ENCODE data around the gene NKRF. TPM values are rescaled to one million over a fixed set of nuclear protein-coding genes. Genes with fewer than 3 reads are reported as not detected.

Gene NKRF
- total RNA-seq, 1 donor from 2014 or later = 4.8 TPM

Other genes starting within 250 kb of the NKRF start
- 12.5 TPM for gene SLC25A43, start 207.1 kb downstream of the NKRF start, total RNA-seq (ENCODE audit: insufficient read depth, low replicate concordance)
- gene SLC25A5, start 138.0 kb downstream of the NKRF start, total RNA-seq (ENCODE audit: insufficient read depth, low replicate concordance) = 71.0 TPM
- 22.9 TPM for gene STEEP1, start 41.0 kb downstream of the NKRF start, total RNA-seq (ENCODE audit: insufficient read depth, low replicate concordance)
- gene UBE2A, start 31.9 kb downstream of the NKRF start, total RNA-seq (ENCODE audit: insufficient read depth, low replicate concordance) = 37.3 TPM
- gene SEPTIN6, start 86.7 kb upstream of the NKRF start, total RNA-seq (ENCODE audit: insufficient read depth, low replicate concordance) = 52.2 TPM
- gene SOWAHD, start 152.2 kb upstream of the NKRF start, total RNA-seq (ENCODE audit: insufficient read depth, low replicate concordance) = 0.72 TPM
- 3,826 TPM for gene RPL39, start 185.2 kb upstream of the NKRF start, total RNA-seq (ENCODE audit: insufficient read depth, low replicate concordance)
- gene UPF3B, start 246.5 kb upstream of the NKRF start, total RNA-seq (ENCODE audit: insufficient read depth, low replicate concordance) = 11.6 TPM